ENCODE data around the gene SIRT3. TPM values are rescaled to one million over a fixed set of nuclear protein-coding genes. Genes with fewer than 3 reads are reported as not detected.
A peak's percentile ranks its signal among the peaks of the same experiment; 100 is the strongest.

Gene SIRT3
- total RNA-seq, 1 donor from 2014 or later: 69.9 TPM

DNA sequence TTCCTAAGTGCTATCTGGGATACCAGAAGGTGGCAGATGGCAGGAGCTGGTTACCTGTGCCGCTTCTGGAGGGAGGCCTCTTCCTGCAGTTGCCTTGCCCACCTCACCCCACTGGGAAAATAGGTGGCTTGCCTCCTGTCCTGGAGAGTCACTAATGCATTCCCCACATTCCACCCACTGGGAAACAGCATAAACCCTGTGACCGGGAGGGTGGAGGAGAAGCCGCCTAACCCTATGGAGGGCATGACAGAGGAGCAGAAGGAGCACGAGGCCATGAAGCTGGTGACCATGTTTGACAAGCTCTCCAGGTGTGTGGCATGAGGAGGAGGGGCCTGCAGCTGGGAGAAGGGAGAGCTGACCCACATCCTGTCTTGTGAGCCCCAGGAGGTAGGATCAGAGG lies 23.0 kb downstream of the SIRT3 start:
- Histone ChIP-seq H3K27me3 (no peaks in the 10 kb centered on the region), H3K9me3 (no peaks in the 10 kb centered on the region), H3K36me3 (peaks cover 53 to 74% of the 10 kb centered on the region in 2 donors), H3K4me3 (no peak overlapping the region), H3K27ac (no peak overlapping the region), H3K4me1 (peaks cover 11 to 21% of the 10 kb centered on the region in 2 donors)
- intact Hi-C loops (cut with DNase I): no loop called here
- TF ChIP-seq, protein P1, sequence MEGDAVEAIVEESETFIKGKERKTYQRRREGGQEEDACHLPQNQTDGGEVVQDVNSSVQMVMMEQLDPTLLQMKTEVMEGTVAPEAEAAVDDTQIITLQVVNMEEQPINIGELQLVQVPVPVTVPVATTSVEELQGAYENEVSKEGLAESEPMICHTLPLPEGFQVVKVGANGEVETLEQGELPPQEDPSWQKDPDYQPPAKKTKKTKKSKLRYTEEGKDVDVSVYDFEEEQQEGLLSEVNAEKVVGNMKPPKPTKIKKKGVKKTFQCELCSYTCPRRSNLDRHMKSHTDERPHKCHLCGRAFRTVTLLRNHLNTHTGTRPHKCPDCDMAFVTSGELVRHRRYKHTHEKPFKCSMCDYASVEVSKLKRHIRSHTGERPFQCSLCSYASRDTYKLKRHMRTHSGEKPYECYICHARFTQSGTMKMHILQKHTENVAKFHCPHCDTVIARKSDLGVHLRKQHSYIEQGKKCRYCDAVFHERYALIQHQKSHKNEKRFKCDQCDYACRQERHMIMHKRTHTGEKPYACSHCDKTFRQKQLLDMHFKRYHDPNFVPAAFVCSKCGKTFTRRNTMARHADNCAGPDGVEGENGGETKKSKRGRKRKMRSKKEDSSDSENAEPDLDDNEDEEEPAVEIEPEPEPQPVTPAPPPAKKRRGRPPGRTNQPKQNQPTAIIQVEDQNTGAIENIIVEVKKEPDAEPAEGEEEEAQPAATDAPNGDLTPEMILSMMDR (IDR thresholded peaks at IDR 0.05): no peak
- no peak for DNase-seq (ENCODE audit: low spot score in 2 of 2)

DNA sequence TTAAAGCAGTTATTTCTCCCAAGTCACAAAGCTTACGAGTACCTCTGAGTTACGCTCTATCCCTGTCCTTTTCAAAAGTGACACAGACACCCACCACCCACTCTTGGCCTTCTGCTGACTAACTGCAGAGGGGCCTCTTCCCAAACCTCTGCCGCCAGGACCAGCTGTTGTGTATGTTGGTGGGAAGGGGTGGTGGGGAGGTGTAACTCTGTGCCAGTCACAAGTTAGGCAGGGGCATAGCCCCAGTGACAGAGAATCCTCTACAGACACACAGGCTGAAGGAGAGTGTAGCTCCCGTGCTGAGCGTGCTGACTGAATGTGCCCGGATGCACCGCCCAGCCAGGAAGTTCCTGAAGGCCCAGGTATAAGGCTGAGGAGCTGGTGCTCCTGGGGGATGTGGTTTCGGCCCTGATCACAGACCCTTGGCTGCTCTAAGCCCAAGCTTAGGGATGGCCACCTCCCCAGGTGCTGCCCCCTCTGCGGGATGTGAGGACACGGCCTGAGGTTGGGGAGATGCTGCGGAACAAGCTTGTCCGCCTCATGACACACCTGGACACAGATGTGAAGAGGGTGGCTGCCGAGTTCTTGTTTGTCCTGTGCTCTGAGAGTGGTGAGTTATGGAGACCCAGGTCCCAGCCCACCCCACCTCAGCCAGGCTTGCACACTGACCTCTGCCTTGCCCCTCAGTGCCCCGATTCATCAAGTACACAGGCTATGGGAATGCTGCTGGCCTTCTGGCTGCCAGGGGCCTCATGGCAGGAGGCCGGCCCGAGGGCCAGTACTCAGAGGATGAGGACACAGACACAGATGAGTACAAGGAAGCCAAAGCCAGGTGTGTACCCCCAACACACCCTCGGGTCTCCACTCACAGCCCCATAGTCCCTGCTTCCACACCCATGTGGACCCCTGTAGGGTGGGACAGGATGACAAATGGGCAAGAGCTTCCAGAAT lies 23.7 kb downstream of the SIRT3 start:
- no peak overlapping the region for H3K27ac ChIP-seq
- H3K36me3 ChIP-seq: peaks cover 53 to 72% of the 10 kb centered on the region in 2 donors
- H3K4me3 ChIP-seq: no peak overlapping the region
- H3K4me1 ChIP-seq: peaks cover 11 to 21% of the 10 kb centered on the region in 2 donors
- TF ChIP-seq, protein P1 (IDR thresholded peaks at IDR 0.05): no peak
- intact Hi-C loops (cut with DNase I): no loop called here
- H3K9me3 ChIP-seq: no peaks in the 10 kb centered on the region
- H3K27me3 ChIP-seq: no peaks in the 10 kb centered on the region
- peak in 1 of 2 donors; percentile 48 for DNase-seq (ENCODE audit: low spot score in 2 of 2)

DNA sequence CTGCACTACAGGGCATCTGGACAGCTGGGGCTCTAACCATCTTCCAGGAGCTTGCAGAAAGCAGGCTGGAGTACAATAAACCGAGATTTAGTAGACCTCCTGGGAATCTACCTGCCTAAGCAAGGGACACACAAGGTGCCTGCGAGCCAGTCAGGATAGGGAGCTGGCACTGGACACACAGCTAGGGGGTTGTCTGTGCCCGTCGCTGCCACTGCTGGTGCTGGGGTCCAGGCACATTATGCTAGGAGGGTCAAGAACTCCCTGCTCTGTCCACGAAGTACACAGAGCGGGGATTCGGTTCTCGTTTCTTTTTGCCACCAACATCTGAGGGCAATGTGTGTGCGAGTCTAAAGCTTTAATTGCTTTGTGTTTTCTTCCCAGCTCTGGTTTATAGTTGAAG lies 24.4 kb downstream of the SIRT3 start:
- Histone ChIP-seq H3K9me3 (no peaks in the 10 kb centered on the region), H3K27me3 (no peaks in the 10 kb centered on the region), H3K36me3 (peaks cover 53 to 72% of the 10 kb centered on the region in 2 donors), H3K4me1 (peaks cover 11 to 21% of the 10 kb centered on the region in 2 donors), H3K27ac (no peak overlapping the region), H3K4me3 (no peak overlapping the region)
- DNase-seq (ENCODE audit: low spot score in 2 of 2): peak in 1 of 2 donors; percentile 31
- TF ChIP-seq, protein P1 (IDR thresholded peaks at IDR 0.05): no peak
- intact Hi-C loops (cut with DNase I): no loop called here

DNA sequence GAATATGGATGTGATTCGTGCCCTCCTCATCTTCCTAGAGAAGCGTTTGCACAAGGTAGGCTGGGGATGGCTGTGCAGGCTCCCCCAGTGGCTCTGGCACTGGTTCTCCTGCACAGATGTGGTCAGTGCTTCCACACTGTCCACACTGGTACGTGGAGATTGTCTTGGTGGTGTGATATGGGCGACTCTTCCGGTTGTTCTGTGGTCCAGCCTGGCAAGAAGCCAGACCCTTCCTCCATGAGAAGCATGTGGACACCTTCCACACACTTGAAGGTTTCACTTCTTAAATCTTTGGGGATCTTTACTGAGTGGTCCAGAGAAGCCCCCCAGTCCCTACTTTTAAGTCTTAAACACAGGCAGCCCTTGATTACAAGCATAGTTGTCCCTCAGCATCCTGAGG lies 24.8 kb downstream of the SIRT3 start:
- Histone ChIP-seq H3K4me1 (peaks cover 11 to 23% of the 10 kb centered on the region in 2 donors), H3K36me3 (peaks cover 53 to 70% of the 10 kb centered on the region in 2 donors), H3K9me3 (no peaks in the 10 kb centered on the region), H3K27me3 (no peaks in the 10 kb centered on the region), H3K4me3 (no peak overlapping the region), H3K27ac (peak overlapping the region in 1 of 2 donors; percentile 21)
- peak in 1 of 2 donors; percentile 61 for DNase-seq (ENCODE audit: low spot score in 2 of 2)
- intact Hi-C loops (cut with DNase I): no loop called here
- TF ChIP-seq, protein P1 (IDR thresholded peaks at IDR 0.05): no peak

DNA sequence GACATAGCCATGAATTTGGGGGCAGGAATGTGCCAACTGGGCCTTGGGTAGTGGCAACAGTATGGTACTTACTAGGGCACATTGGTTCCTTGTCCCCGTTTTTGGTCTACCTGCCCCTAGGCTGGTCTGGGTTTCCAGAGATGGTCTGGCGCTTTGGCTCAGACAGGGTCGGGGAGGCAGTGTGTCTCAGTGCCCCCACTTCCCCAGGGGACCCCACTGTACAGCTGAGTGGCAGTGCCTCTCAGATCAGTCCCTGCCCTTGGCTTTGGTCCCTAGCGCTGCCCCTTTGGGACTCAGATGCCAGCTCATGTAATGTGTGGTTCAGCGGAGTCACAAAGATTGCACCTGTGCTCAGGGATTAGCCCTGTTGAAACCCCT lies 25.4 kb downstream of the SIRT3 start:
- no peak overlapping the region for H3K4me3 ChIP-seq
- H3K27me3 ChIP-seq: no peaks in the 10 kb centered on the region
- H3K27ac ChIP-seq: peak overlapping the region; percentile 6 to 21
- TF ChIP-seq, protein P1 (IDR thresholded peaks at IDR 0.05): no peak
- no peaks in the 10 kb centered on the region for H3K9me3 ChIP-seq
- DNase-seq (ENCODE audit: low spot score in 2 of 2): peak in 1 of 2 donors; percentile 59
- H3K36me3 ChIP-seq: peaks cover 53 to 65% of the 10 kb centered on the region in 2 donors
- H3K4me1 ChIP-seq: peaks cover 13 to 28% of the 10 kb centered on the region in 2 donors
- intact Hi-C loops (cut with DNase I): no loop called here
